Astrocyte (in vitro differentiated cells and primary cell): ENCODE data around the gene THADA. TPM values are rescaled to one million over a fixed set of nuclear protein-coding genes. Genes with fewer than 3 reads are reported as not detected.

Source experiments
- DNase-seq: peaks from one replicate; pipeline ENCODE4 v3.0.0-alpha.2; 2010; ENCODE audit warnings: low read depth
- FAIRE-seq: peaks from 2 replicates; lab custom pipeline; 2011; peaks lifted over from hg19 to GRCh38; lab: Jason Lieb, UNC
- H2AFZ ChIP-seq: 2 replicates; pipeline ENCODE4 v1.6.0; 2012; ENCODE audit warnings: low read depth, low read length, inconsistent platforms
- H3K27ac ChIP-seq: 2 replicates; pipeline ENCODE4 v1.5.1; 2011; ENCODE audit warnings: low read depth, low read length, inconsistent platforms
- H3K27me3 ChIP-seq: 2 replicates; pipeline ENCODE4 v1.6.0; 2011; ENCODE audit warnings: low read length, inconsistent platforms; ENCODE audit not compliant: insufficient read depth
- H3K36me3 ChIP-seq: 2 replicates; pipeline ENCODE4 v1.5.1; 2011; ENCODE audit warnings: low read length, inconsistent platforms; ENCODE audit not compliant: insufficient read depth
- H3K4me1 ChIP-seq: 2 replicates; pipeline ENCODE4 v1.5.1; 2011; ENCODE audit warnings: low read length, inconsistent platforms; ENCODE audit not compliant: insufficient read depth
- H3K4me2 ChIP-seq: 2 replicates; pipeline ENCODE4 v1.6.0; 2012; ENCODE audit warnings: low read length, inconsistent platforms
- H3K4me3 ChIP-seq: 2 replicates; pipeline ENCODE4 v1.5.1; 2011; ENCODE audit warnings: low read depth, mild to moderate bottlenecking, low read length, inconsistent platforms; ENCODE audit not compliant: insufficient read depth
- H3K79me2 ChIP-seq: 2 replicates; pipeline ENCODE4 v1.6.0; 2012; ENCODE audit warnings: mild to moderate bottlenecking, low read length, inconsistent platforms; ENCODE audit not compliant: insufficient read depth
- H3K9ac ChIP-seq: 2 replicates; pipeline ENCODE4 v1.6.0; 2012; ENCODE audit warnings: mild to moderate bottlenecking, low read length, inconsistent platforms
- H3K9me3 ChIP-seq: 2 replicates; pipeline ENCODE4 v1.5.1; 2012; ENCODE audit warnings: low read depth, mild to moderate bottlenecking, low read length, inconsistent platforms; ENCODE audit not compliant: insufficient read depth
- H4K20me1 ChIP-seq: 2 replicates; pipeline ENCODE4 v1.6.0; 2012; ENCODE audit warnings: low read length, inconsistent platforms; ENCODE audit not compliant: insufficient read depth
- H3K27ac Mint-ChIP-seq: one replicate; pipeline ENCODE4 v1.8.0; 2021; ENCODE audit warnings: mild to moderate bottlenecking, mixed read lengths; ENCODE audit not compliant: unreplicated experiment
- H3K27me3 Mint-ChIP-seq: one replicate; pipeline ENCODE4 v1.8.0; 2021; ENCODE audit warnings: low read depth, mixed read lengths; ENCODE audit not compliant: unreplicated experiment
- H3K36me3 Mint-ChIP-seq: one replicate; pipeline ENCODE4 v1.8.0; 2021; ENCODE audit warnings: low read depth, mixed read lengths; ENCODE audit not compliant: unreplicated experiment
- H3K4me1 Mint-ChIP-seq: one replicate; pipeline ENCODE4 v1.8.0; 2021; ENCODE audit warnings: low read depth, mixed read lengths; ENCODE audit not compliant: unreplicated experiment
- H3K4me3 Mint-ChIP-seq: one replicate; pipeline ENCODE4 v1.8.0; 2021; ENCODE audit warnings: mild to moderate bottlenecking, moderate library complexity, mixed read lengths; ENCODE audit not compliant: unreplicated experiment
- H3K9me3 Mint-ChIP-seq: one replicate; pipeline ENCODE4 v1.8.0; 2021; ENCODE audit warnings: mild to moderate bottlenecking, mixed read lengths; ENCODE audit not compliant: unreplicated experiment
- EZH2 ChIP-seq: IDR thresholded peaks from 2 replicates; pipeline ENCODE4 v1.6.1; 2012; ENCODE audit warnings: mild to moderate bottlenecking, low read length, inconsistent platforms; ENCODE audit not compliant: insufficient read depth
- total RNA-seq: library from RNA; stranded (reverse); gene quantifications from 2 replicates; pipeline ENCODE4 v1.2.1, GENCODE V29; 2021
- TF ChIP-seq, protein P1 (sequence below): IDR thresholded peaks from 2 replicates; pipeline ENCODE4 v1.5.1; 2011; ENCODE audit warnings: low read depth, mild to moderate bottlenecking, inconsistent platforms, low read length, moderate library complexity; ENCODE audit not compliant: insufficient read depth

The THADA gene
- total RNA-seq, 1 donor from 2014 or later = 16.2 TPM

- H3K4me1 ChIP-seq = no peaks in the 10 kb centered on the region
- H3K9ac ChIP-seq = no peak overlapping the region
- no peaks in the 10 kb centered on the region for H3K9me3 ChIP-seq
- H3K4me3 Mint-ChIP-seq = no peak overlapping the region
- H3K27ac Mint-ChIP-seq = no peak overlapping the region
- no peak overlapping the region for H3K4me2 ChIP-seq
- no peak overlapping the region for H2AFZ ChIP-seq
- peaks cover 6% of the 10 kb centered on the region for H3K36me3 Mint-ChIP-seq
- H3K27ac ChIP-seq = no peak overlapping the region
- no peaks in the 10 kb centered on the region for H3K27me3 Mint-ChIP-seq
- FAIRE-seq = no peak
- no peaks in the 10 kb centered on the region for H3K27me3 ChIP-seq
- TF ChIP-seq, protein P1, sequence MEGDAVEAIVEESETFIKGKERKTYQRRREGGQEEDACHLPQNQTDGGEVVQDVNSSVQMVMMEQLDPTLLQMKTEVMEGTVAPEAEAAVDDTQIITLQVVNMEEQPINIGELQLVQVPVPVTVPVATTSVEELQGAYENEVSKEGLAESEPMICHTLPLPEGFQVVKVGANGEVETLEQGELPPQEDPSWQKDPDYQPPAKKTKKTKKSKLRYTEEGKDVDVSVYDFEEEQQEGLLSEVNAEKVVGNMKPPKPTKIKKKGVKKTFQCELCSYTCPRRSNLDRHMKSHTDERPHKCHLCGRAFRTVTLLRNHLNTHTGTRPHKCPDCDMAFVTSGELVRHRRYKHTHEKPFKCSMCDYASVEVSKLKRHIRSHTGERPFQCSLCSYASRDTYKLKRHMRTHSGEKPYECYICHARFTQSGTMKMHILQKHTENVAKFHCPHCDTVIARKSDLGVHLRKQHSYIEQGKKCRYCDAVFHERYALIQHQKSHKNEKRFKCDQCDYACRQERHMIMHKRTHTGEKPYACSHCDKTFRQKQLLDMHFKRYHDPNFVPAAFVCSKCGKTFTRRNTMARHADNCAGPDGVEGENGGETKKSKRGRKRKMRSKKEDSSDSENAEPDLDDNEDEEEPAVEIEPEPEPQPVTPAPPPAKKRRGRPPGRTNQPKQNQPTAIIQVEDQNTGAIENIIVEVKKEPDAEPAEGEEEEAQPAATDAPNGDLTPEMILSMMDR = no peak
- no peak for TF ChIP-seq EZH2
- H3K4me3 ChIP-seq = no peak overlapping the region
- H3K79me2 ChIP-seq = no peaks in the 10 kb centered on the region
- DNase-seq = no peak
- H3K36me3 ChIP-seq = peaks cover 45% of the 10 kb centered on the region
- no peaks in the 10 kb centered on the region for H3K4me1 Mint-ChIP-seq
- H3K9me3 Mint-ChIP-seq = no peaks in the 10 kb centered on the region
- H4K20me1 ChIP-seq = no peaks in the 10 kb centered on the region
These were observed 16.4 kb downstream of the THADA start for GRCh38 chr2:43579275-43579981.

- FAIRE-seq = peak; percentile 29
- Mint-ChIP-seq H3K9me3 (no peaks in the 10 kb centered on the region), H3K27ac (no peak overlapping the region), H3K36me3 (peaks cover 7% of the 10 kb centered on the region), H3K4me1 (no peaks in the 10 kb centered on the region), H3K4me3 (no peak overlapping the region), H3K27me3 (no peaks in the 10 kb centered on the region)
- Histone ChIP-seq H3K79me2 (no peaks in the 10 kb centered on the region), H3K9ac (no peak overlapping the region), H3K9me3 (no peaks in the 10 kb centered on the region), H3K36me3 (peaks cover 50% of the 10 kb centered on the region), H3K27ac (peak overlapping the region; percentile 29), H4K20me1 (no peaks in the 10 kb centered on the region), H3K4me3 (no peak overlapping the region), H3K4me2 (no peak overlapping the region), H3K27me3 (no peaks in the 10 kb centered on the region), H2AFZ (no peak overlapping the region), H3K4me1 (no peaks in the 10 kb centered on the region)
- TF ChIP-seq EZH2 = no peak
- TF ChIP-seq, protein P1 = peak; percentile 95
- DNase-seq = peak; percentile 74
These were observed 18.6 kb downstream of the THADA start for GRCh38 chr2:43576981-43577892.
